ENCODE data around the gene C9orf152. TPM values are rescaled to one million over a fixed set of nuclear protein-coding genes. Genes with fewer than 3 reads are reported as not detected.

The C9orf152 gene
- total RNA-seq, 6 experiments from 2014 or later = not detected

GRCh38 chr9:110156416-110156815 is 51.5 kb downstream of the C9orf152 start:
- H3K27ac Mint-ChIP-seq = peak overlapping the region; percentile 81
- TF ChIP-seq CTCF (IDR thresholded peaks at IDR 0.05) = no peak
- H3K4me3 Mint-ChIP-seq = peak overlapping the region; percentile 51; the same call in 1 of the 2 replicates
- H3K27me3 Mint-ChIP-seq (ENCODE audit: insufficient read depth) = peaks cover 9% of the 10 kb centered on the region
- H3K9me3 Mint-ChIP-seq = no peaks in the 10 kb centered on the region
- H3K36me3 Mint-ChIP-seq (ENCODE audit: low read depth) = peaks cover 18% of the 10 kb centered on the region
- H3K4me1 Mint-ChIP-seq (ENCODE audit: low read depth) = peaks cover 80% of the 10 kb centered on the region
- no peak for DNase-seq

- H3K4me1 Mint-ChIP-seq (ENCODE audit: low read depth) = peaks cover 87% of the 10 kb centered on the region
- no peaks in the 10 kb centered on the region for H3K9me3 Mint-ChIP-seq
- peaks cover 20% of the 10 kb centered on the region for H3K36me3 Mint-ChIP-seq (ENCODE audit: low read depth)
Observed at GRCh38 chr9:110155751-110156150, 52.2 kb downstream of the C9orf152 start.

GRCh38 chr9:110153431-110153830 is 54.5 kb downstream of the C9orf152 start:
- no peak overlapping the region for H3K4me3 Mint-ChIP-seq
- H3K27me3 Mint-ChIP-seq (ENCODE audit: insufficient read depth) = peaks cover 11% of the 10 kb centered on the region
- H3K36me3 Mint-ChIP-seq (ENCODE audit: low read depth) = peaks cover 32% of the 10 kb centered on the region
- no peak for TF ChIP-seq CTCF (IDR thresholded peaks at IDR 0.05)
- no peak for DNase-seq
- H3K9me3 Mint-ChIP-seq = no peaks in the 10 kb centered on the region
- H3K27ac Mint-ChIP-seq = peak overlapping the region; percentile 79
- peaks cover 97% of the 10 kb centered on the region for H3K4me1 Mint-ChIP-seq (ENCODE audit: low read depth)

More at GRCh38 chr9:110155751-110156150, 52.2 kb downstream of the C9orf152 start:
- no peak for DNase-seq
- peaks cover 9% of the 10 kb centered on the region for H3K27me3 Mint-ChIP-seq (ENCODE audit: insufficient read depth)
- peak overlapping the region; percentile 57 for H3K27ac Mint-ChIP-seq
- TF ChIP-seq CTCF (IDR thresholded peaks at IDR 0.05) = no peak
- H3K4me3 Mint-ChIP-seq = no peak overlapping the region

- Mint-ChIP-seq H3K9me3 (no peaks in the 10 kb centered on the region), H3K27me3 (ENCODE audit: insufficient read depth) (peaks cover 11% of the 10 kb centered on the region), H3K27ac (peak overlapping the region; percentile 79), H3K4me1 (ENCODE audit: low read depth) (peaks cover 97% of the 10 kb centered on the region), H3K36me3 (ENCODE audit: low read depth) (peaks cover 38% of the 10 kb centered on the region), H3K4me3 (no peak overlapping the region)
- peak; percentile 88 for TF ChIP-seq CTCF (IDR thresholded peaks at IDR 0.05)
- peak; percentile 51 for DNase-seq
Observed at GRCh38 chr9:110152704-110153374, 55.1 kb downstream of the C9orf152 start.

Other genes with a start within 250 kb of the C9orf152 start
- 100 to 1,000 TPM; 365 to 493 (median 450) TPM for gene TXN, start 48.3 kb upstream of the C9orf152 start, total RNA-seq (2021; fragmentation: NEBNext Ultra II Directional; extraction: Animal tissue kit (Norgen Biotek cat#: 25700))
- not detected for gene TXNDC8, start 129.7 kb upstream of the C9orf152 start, total RNA-seq (2021; fragmentation: NEBNext Ultra II Directional; extraction: Animal tissue kit (Norgen Biotek cat#: 25700))